HL-60 (cell line): ENCODE measurements around the gene TBC1D9.
"Not testable (repeated sequence)": the region's sequence is repeated elsewhere in the genome, so short reads cannot be mapped to it uniquely, and the experiment has no call there.

Experiments
- DNase-seq, 2 experiments: peaks; one replicate each; pipeline ENCODE4 v3.0.0-alpha.2; 2010 to 2020; ENCODE audit warnings: low read depth in 1 of 2, low spot score in 1 of 2
- H3K27ac ChIP-seq: fragments of 250-450 bp; sonication (Bioruptor Pico); replicated peaks from 2 replicates; pipeline ENCODE4 v1.5.1; 2020; ENCODE audit warnings: mild to moderate bottlenecking, moderate library complexity
- H3K27me3 ChIP-seq: fragments of 250-450 bp; sonication (Bioruptor Pico); 2 replicates; pipeline ENCODE4 v1.5.1; 2021; ENCODE audit warnings: mild to moderate bottlenecking, moderate library complexity; ENCODE audit not compliant: insufficient read depth, poor library complexity, severe bottlenecking
- H3K4me3 ChIP-seq: replicated peaks from 2 replicates; pipeline ENCODE4 v1.5.1; 2011; ENCODE audit warnings: mild to moderate bottlenecking, control low read depth, low read length; ENCODE audit not compliant: insufficient read depth
- CTCF ChIP-seq: IDR thresholded peaks from one replicate; pipeline ENCODE4 v1.5.1; 2011; ENCODE audit warnings: low read length, control low read depth, inconsistent platforms; ENCODE audit not compliant: insufficient read depth
- GABPA ChIP-seq: IDR thresholded peaks from 2 replicates; pipeline ENCODE4 v1.6.1; 2012; ENCODE audit warnings: low read depth
- POLR2AphosphoS5 ChIP-seq: IDR thresholded peaks from 2 replicates; pipeline ENCODE4 v1.6.1; 2012; ENCODE audit warnings: low read depth
- REST ChIP-seq: IDR thresholded peaks from 2 replicates; pipeline ENCODE4 v1.6.1; 2012; ENCODE audit warnings: low read depth; ENCODE audit not compliant: insufficient replicate concordance
- SPI1 ChIP-seq: IDR thresholded peaks from 2 replicates; pipeline ENCODE4 v1.6.1; 2012; ENCODE audit warnings: low read depth, mild to moderate bottlenecking, borderline replicate concordance

The TBC1D9 gene

GRCh38 chr4:140790765-140791164 lies 34.6 kb upstream of the TBC1D9 start:
- no peaks in the 10 kb centered on the region for H3K27me3 ChIP-seq
- no peak overlapping the region for H3K4me3 ChIP-seq
- DNase-seq, result peak; percentile 19 to 70
- H3K27ac ChIP-seq, result no peak overlapping the region
- TF ChIP-seq CTCF (no peak), SPI1 (peak; percentile 85)

GRCh38 chr4:140790171-140790570 lies 34.0 kb upstream of the TBC1D9 start:
- no peaks in the 10 kb centered on the region for H3K27me3 ChIP-seq
- TF ChIP-seq CTCF (no peak), REST (no peak), POLR2AphosphoS5 (no peak), GABPA (no peak), SPI1 (no peak)
- no peak for DNase-seq
- H3K27ac ChIP-seq, result no peak overlapping the region
- no peak overlapping the region for H3K4me3 ChIP-seq

GRCh38 chr4:140789759-140790158 lies 33.6 kb upstream of the TBC1D9 start:
- no peaks in the 10 kb centered on the region for H3K27me3 ChIP-seq
- peak in 1 of 2 experiments; percentile 31 for DNase-seq
- TF ChIP-seq POLR2AphosphoS5, result no peak
- H3K4me3 ChIP-seq, result no peak overlapping the region
- H3K27ac ChIP-seq, result no peak overlapping the region

GRCh38 chr4:140782787-140783186 lies 26.6 kb upstream of the TBC1D9 start:
- not testable (repeated sequence) for DNase-seq, H3K27me3 ChIP-seq

GRCh38 chr4:140781596-140781995 lies 25.4 kb upstream of the TBC1D9 start:
- no peak overlapping the region for H3K27ac ChIP-seq
- TF ChIP-seq POLR2AphosphoS5 (no peak), CTCF (no peak), SPI1 (no peak), GABPA (no peak), REST (no peak)
- H3K27me3 ChIP-seq, result no peaks in the 10 kb centered on the region
- H3K4me3 ChIP-seq, result no peak overlapping the region
- DNase-seq, result no peak

More at GRCh38 chr4:140782787-140783186, 26.6 kb upstream of the TBC1D9 start:
- not testable (repeated sequence) for H3K4me3 ChIP-seq, H3K27ac ChIP-seq
